H9 (cell line): Measurements from ENCODE around the gene SLC35B2. TPM values are rescaled to one million over a fixed set of nuclear protein-coding genes. Genes with fewer than 3 reads are reported as not detected.

Experiments
- DNase-seq: peaks from one replicate; pipeline ENCODE4 v3.0.0-alpha.2; 2017
- H2AFZ ChIP-seq: one replicate; pipeline ENCODE4 v1.6.1; 2013; ENCODE audit warnings: mild to moderate bottlenecking, low read length, control low read depth, moderate library complexity
- H2AK5ac ChIP-seq: 2 replicates; pipeline ENCODE4 v1.6.1; 2013; ENCODE audit warnings: low read length, control low read depth, mixed read lengths; ENCODE audit not compliant: insufficient read length
- H2BK120ac ChIP-seq: one replicate; pipeline ENCODE4 v1.6.1; 2013; ENCODE audit warnings: low read depth, mild to moderate bottlenecking, low read length, control low read depth, inconsistent platforms; ENCODE audit not compliant: poor library complexity, severe bottlenecking
- H2BK12ac ChIP-seq: 2 replicates; pipeline ENCODE4 v1.6.1; 2013; ENCODE audit warnings: low read length, control low read depth, mixed read lengths, low read depth; ENCODE audit not compliant: insufficient read length
- H2BK15ac ChIP-seq: 2 replicates; pipeline ENCODE4 v1.6.1; 2013; ENCODE audit warnings: low read depth, low read length, control low read depth
- H2BK20ac ChIP-seq: one replicate; pipeline ENCODE4 v1.6.1; 2013; ENCODE audit warnings: low read depth, mild to moderate bottlenecking, low read length, control low read depth, inconsistent platforms; ENCODE audit not compliant: poor library complexity, severe bottlenecking
- H2BK5ac ChIP-seq: 2 replicates; pipeline ENCODE4 v1.6.1; 2013; ENCODE audit warnings: low read length, control low read depth, mixed read lengths; ENCODE audit not compliant: insufficient read length
- H3K14ac ChIP-seq: 2 replicates; pipeline ENCODE4 v1.6.1; 2013; ENCODE audit warnings: low read length, control low read depth; ENCODE audit not compliant: insufficient read depth
- H3K18ac ChIP-seq: 2 replicates; pipeline ENCODE4 v1.6.1; 2013; ENCODE audit warnings: low read depth, mild to moderate bottlenecking, mixed read lengths, low read length, control low read depth; ENCODE audit not compliant: insufficient read length
- H3K23ac ChIP-seq: 2 replicates; pipeline ENCODE4 v1.6.1; 2013; ENCODE audit warnings: low read length, control low read depth, mixed read lengths, low read depth; ENCODE audit not compliant: insufficient read length
- H3K23me2 ChIP-seq: 2 replicates; pipeline ENCODE4 v1.6.1; 2013; ENCODE audit warnings: low read depth, mild to moderate bottlenecking, mixed read lengths, low read length, control low read depth; ENCODE audit not compliant: insufficient read length, poor library complexity, severe bottlenecking
- H3K27ac ChIP-seq: 2 replicates; pipeline ENCODE4 v1.5.1; 2013; ENCODE audit warnings: low read length, control low read depth, mixed read lengths, low read depth; ENCODE audit not compliant: insufficient read length
- H3K27me3 ChIP-seq: 2 replicates; pipeline ENCODE4 v1.6.1; 2013; ENCODE audit warnings: low read length, control low read depth, inconsistent platforms; ENCODE audit not compliant: insufficient read depth
- H3K4ac ChIP-seq: 2 replicates; pipeline ENCODE4 v1.6.1; 2013; ENCODE audit warnings: low read depth, mild to moderate bottlenecking, control low read depth, inconsistent platforms, low read length, moderate library complexity
- H3K4me1 ChIP-seq: 2 replicates; pipeline ENCODE4 v1.6.1; 2013; ENCODE audit warnings: low read length, control low read depth, inconsistent platforms; ENCODE audit not compliant: insufficient read depth
- H3K4me2 ChIP-seq: 2 replicates; pipeline ENCODE4 v1.6.1; 2013; ENCODE audit warnings: low read length, control low read depth, mixed read lengths; ENCODE audit not compliant: insufficient read length, insufficient read depth
- H3K56ac ChIP-seq: 2 replicates; pipeline ENCODE4 v1.6.1; 2013; ENCODE audit warnings: low read depth, mild to moderate bottlenecking, mixed read lengths, low read length, control low read depth; ENCODE audit not compliant: insufficient read length
- H3K79me1 ChIP-seq: 2 replicates; pipeline ENCODE4 v1.6.1; 2013; ENCODE audit warnings: low read depth, mild to moderate bottlenecking, moderate library complexity, low read length, control low read depth, inconsistent platforms; ENCODE audit not compliant: insufficient read depth, poor library complexity, severe bottlenecking
- H3K79me2 ChIP-seq: 2 replicates; pipeline ENCODE4 v1.6.1; 2013; ENCODE audit warnings: low read length, control low read depth, inconsistent platforms; ENCODE audit not compliant: insufficient read depth
- H3K9ac ChIP-seq: 2 replicates; pipeline ENCODE4 v1.6.1; 2013; ENCODE audit warnings: low read length, control low read depth, mixed read lengths; ENCODE audit not compliant: insufficient read length; ENCODE audit errors: extremely low read depth
- H3K9me3 ChIP-seq: one replicate; pipeline ENCODE4 v1.6.1; 2013; ENCODE audit warnings: low read depth, low read length, inconsistent platforms; ENCODE audit not compliant: control insufficient read depth
- H3T11ph ChIP-seq: one replicate; pipeline ENCODE4 v1.6.1; 2013; ENCODE audit warnings: mild to moderate bottlenecking, low read length, control low read depth, inconsistent platforms
- H4K20me1 ChIP-seq: one replicate; pipeline ENCODE4 v1.6.1; 2013; ENCODE audit not compliant: control insufficient read depth, insufficient read length, insufficient read depth
- H4K5ac ChIP-seq: 2 replicates; pipeline ENCODE4 v1.6.1; 2013; ENCODE audit warnings: low read depth, mild to moderate bottlenecking, mixed read lengths, low read length, control low read depth; ENCODE audit not compliant: insufficient read length
- H4K8ac ChIP-seq: replicated peaks from 2 replicates; pipeline ENCODE4 v1.6.1; 2013; ENCODE audit warnings: low read length, control low read depth, mixed read lengths, low read depth; ENCODE audit not compliant: insufficient read length
- H4K91ac ChIP-seq: 2 replicates; pipeline ENCODE4 v1.6.1; 2013; ENCODE audit warnings: low read depth, mild to moderate bottlenecking, moderate library complexity, mixed read lengths, low read length, control low read depth; ENCODE audit not compliant: insufficient read length
- H3K27ac Mint-ChIP-seq, 3 experiments: 2 replicates in 2 of 3; 3 replicates in 1 of 3; pipeline ENCODE4 v1.8.0; 2020 to 2021; ENCODE audit warnings: mixed read lengths in 3 of 3, mild to moderate bottlenecking in 1 of 3, moderate library complexity in 1 of 3
- H3K27me3 Mint-ChIP-seq: 2 replicates; pipeline ENCODE4 v1.8.0; 2021; ENCODE audit warnings: low read depth, mild to moderate bottlenecking, moderate library complexity, mixed read lengths
- H3K36me3 Mint-ChIP-seq, 3 experiments: 2 replicates in 2 of 3; 3 replicates in 1 of 3; pipeline ENCODE4 v1.8.0; 2020 to 2021; ENCODE audit warnings: low read depth in 3 of 3, mixed read lengths in 3 of 3; ENCODE audit not compliant: insufficient read depth in 1 of 3
- H3K4me1 Mint-ChIP-seq, 2 experiments: 2 replicates each; pipeline ENCODE4 v1.8.0; 2020; ENCODE audit warnings: mixed read lengths in 2 of 2
- H3K4me3 Mint-ChIP-seq, 2 experiments: 2 replicates in 1 of 2; 3 replicates in 1 of 2; pipeline ENCODE4 v1.8.0; 2020 to 2021; ENCODE audit warnings: mild to moderate bottlenecking in 2 of 2, mixed read lengths in 2 of 2, moderate library complexity in 1 of 2
- H3K9me3 Mint-ChIP-seq, 2 experiments: 2 replicates in 1 of 2; 3 replicates in 1 of 2; pipeline ENCODE4 v1.8.0; 2020; ENCODE audit warnings: mild to moderate bottlenecking in 2 of 2, mixed read lengths in 2 of 2, moderate library complexity in 1 of 2
- WGBS: extraction: QIAGEN DNeasy Blood & Tissue Kit; methylation state at CpG from one replicate; pipeline ENCODE4 v1.1.7; 2013; ENCODE audit warnings: missing lambda C conversion rate, low lambda C conversion rate, mixed read lengths; ENCODE audit not compliant: insufficient read length; ENCODE audit errors: extremely low coverage; 5-methylcytosine and 5-hydroxymethylcytosine counted together
- total RNA-seq: library from RNA; stranded (reverse); gene quantifications from 2 replicates; pipeline ENCODE4 v1.2.1, GENCODE V29; 2021
- TF ChIP-seq, protein P1 (sequence below): fragments of 200-600 bp; sonication (generic); conservative IDR thresholded peaks from 3 replicates; pipeline ENCODE4 v1.8.0; 2021; ENCODE audit warnings: antibody characterized with exemption, mild to moderate bottlenecking

Gene SLC35B2
- total RNA-seq, 1 experiment from 2014 or later: 34.5 TPM

DNA sequence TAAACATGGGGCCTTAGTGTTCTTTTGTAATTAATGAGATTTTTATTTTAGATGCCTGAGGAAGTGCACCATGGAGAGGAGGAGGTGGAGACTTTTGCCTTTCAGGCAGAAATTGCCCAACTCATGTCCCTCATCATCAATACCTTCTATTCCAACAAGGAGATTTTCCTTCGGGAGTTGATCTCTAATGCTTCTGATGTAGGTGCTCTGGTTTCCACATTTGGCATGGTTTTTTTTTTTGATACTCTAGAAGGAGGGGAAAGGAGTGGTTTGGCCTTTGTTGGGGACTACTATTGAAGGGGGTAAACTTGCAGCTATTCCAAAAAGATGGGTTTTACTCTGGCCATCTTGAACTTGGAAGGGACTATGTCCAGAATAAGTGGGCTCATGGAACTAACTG is 8.7 kb downstream of the SLC35B2 start:
- no peak overlapping the region for H3K14ac ChIP-seq
- H4K8ac ChIP-seq: no peak overlapping the region
- Mint-ChIP-seq H3K27me3 (peaks cover 9% of the 10 kb centered on the region), H3K9me3 (peaks cover 3 to 4% of the 10 kb centered on the region in 2 experiments; a peak in 3 of 5 replicates), H3K36me3 (peaks cover 61 to 68% (median 66%) of the 10 kb centered on the region in 3 experiments), H3K4me3 (peak overlapping the region; percentile 99 to 100), H3K4me1 (peaks cover 44 to 46% of the 10 kb centered on the region in 2 experiments), H3K27ac (peak overlapping the region; percentile 97 to 100 (median 98); a peak in 6 of 7 replicates)
- H3K9me3 ChIP-seq: no peaks in the 10 kb centered on the region
- no peak overlapping the region for H3K4ac ChIP-seq
- H3T11ph ChIP-seq: no peak overlapping the region
- no peak for DNase-seq
- H3K27me3 ChIP-seq: no peaks in the 10 kb centered on the region
- no peak overlapping the region for H2BK20ac ChIP-seq
- H2AK5ac ChIP-seq: no peak overlapping the region
- peak overlapping the region; percentile 76 for H3K4me2 ChIP-seq
- H4K91ac ChIP-seq: no peak overlapping the region
- TF ChIP-seq, protein P1, sequence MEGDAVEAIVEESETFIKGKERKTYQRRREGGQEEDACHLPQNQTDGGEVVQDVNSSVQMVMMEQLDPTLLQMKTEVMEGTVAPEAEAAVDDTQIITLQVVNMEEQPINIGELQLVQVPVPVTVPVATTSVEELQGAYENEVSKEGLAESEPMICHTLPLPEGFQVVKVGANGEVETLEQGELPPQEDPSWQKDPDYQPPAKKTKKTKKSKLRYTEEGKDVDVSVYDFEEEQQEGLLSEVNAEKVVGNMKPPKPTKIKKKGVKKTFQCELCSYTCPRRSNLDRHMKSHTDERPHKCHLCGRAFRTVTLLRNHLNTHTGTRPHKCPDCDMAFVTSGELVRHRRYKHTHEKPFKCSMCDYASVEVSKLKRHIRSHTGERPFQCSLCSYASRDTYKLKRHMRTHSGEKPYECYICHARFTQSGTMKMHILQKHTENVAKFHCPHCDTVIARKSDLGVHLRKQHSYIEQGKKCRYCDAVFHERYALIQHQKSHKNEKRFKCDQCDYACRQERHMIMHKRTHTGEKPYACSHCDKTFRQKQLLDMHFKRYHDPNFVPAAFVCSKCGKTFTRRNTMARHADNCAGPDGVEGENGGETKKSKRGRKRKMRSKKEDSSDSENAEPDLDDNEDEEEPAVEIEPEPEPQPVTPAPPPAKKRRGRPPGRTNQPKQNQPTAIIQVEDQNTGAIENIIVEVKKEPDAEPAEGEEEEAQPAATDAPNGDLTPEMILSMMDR: no peak
- H3K23ac ChIP-seq: no peak overlapping the region
- no peak overlapping the region for H2AFZ ChIP-seq
- no peaks in the 10 kb centered on the region for H3K79me1 ChIP-seq
- no peak overlapping the region for H3K18ac ChIP-seq
- no peaks in the 10 kb centered on the region for H4K20me1 ChIP-seq
- no peak overlapping the region for H2BK15ac ChIP-seq
- H4K5ac ChIP-seq: no peak overlapping the region
- no peak overlapping the region for H2BK12ac ChIP-seq
- H3K4me1 ChIP-seq: peaks cover 12% of the 10 kb centered on the region; the same call in 1 of the 2 replicates
- no peak overlapping the region for H3K56ac ChIP-seq
- H2BK5ac ChIP-seq: no peak overlapping the region
- H3K23me2 ChIP-seq: peaks cover 10% of the 10 kb centered on the region
- peak overlapping the region; percentile 98 for H3K9ac ChIP-seq
- H2BK120ac ChIP-seq: no peak overlapping the region
- WGBS: no CpG with 5 or more reads among the region's 1 CpG
- H3K27ac ChIP-seq: no peak overlapping the region
- H3K79me2 ChIP-seq: peaks cover 27% of the 10 kb centered on the region
